Measurements from ENCODE around the gene ITGB3. TPM values are rescaled to one million over a fixed set of nuclear protein-coding genes. Genes with fewer than 3 reads are reported as not detected.

ITGB3 gene
- total and polyA plus RNA-seq, 9 of the 15 experiments (the other 6 are each of a cell fraction or from before 2014, with no cell fraction given): 0.08 to 2.6 (median 0.62) TPM; not detected in 1

- Histone ChIP-seq H3K4me1 (replicated peaks in 1 of 2; ENCODE audit: control insufficient read depth in 2 of 2, insufficient read depth in 2 of 2, low read length in 2 of 2) (peaks cover 3 to 6% of the 10 kb centered on the region in 2 experiments; a peak in 2 of 5 replicates), H3K9ac (ENCODE audit: insufficient read depth in 1 of 2, low read depth in 2 of 2, low read length in 2 of 2) (no peak overlapping the region), H3K79me2 (ENCODE audit: control insufficient read depth, insufficient read depth, low read length) (no peaks in the 10 kb centered on the region), H3K27ac (ENCODE audit: extremely low read depth, low read depth, low read length) (no peak overlapping the region), H3K4me3 (no peak overlapping the region), H3K9me3 (replicated peaks; ENCODE audit: control insufficient read depth, insufficient read depth, low read depth, low read length) (no peaks in the 10 kb centered on the region), H3K4me2 (ENCODE audit: insufficient read depth, low read length) (no peak overlapping the region), H4K20me1 (replicated peaks; ENCODE audit: control insufficient read depth, insufficient read depth, low read length) (no peaks in the 10 kb centered on the region), H3K27me3 (ENCODE audit: control insufficient read depth in 2 of 2, insufficient read depth in 2 of 2, low read length in 2 of 2) (no peaks in the 10 kb centered on the region), H2AFZ (ENCODE audit: low read depth, low read length) (no peak overlapping the region), H3K9me1 (ENCODE audit: control insufficient read depth, insufficient read depth, low read length) (no peaks in the 10 kb centered on the region), H3K36me3 (ENCODE audit: control insufficient read depth, insufficient read depth, low read length) (no peaks in the 10 kb centered on the region)
- BruUV-seq (replicated peaks): no TSS peak
- POLR2A ChIA-PET: interaction anchor here (0.7 kb wide), 1 partner anchor 11 kb away, joined by 3 read pairs; no protein-coding TSS in a partner anchor
- FAIRE-seq: no peak
- ATAC-seq: no peak
- intact Hi-C loops (cut with micrococcal nuclease) (loop anchor here (5.0 kb wide), 2 partner anchors 295 to 375 kb away; no protein-coding TSS in a partner anchor), in situ Hi-C loops (cut with MboI) (no loop called here)
- CTCF ChIA-PET (ENCODE audit: low intra/inter-chr PET ratio): interaction anchor here (4.4 kb wide), 1 partner anchor 87 kb away, joined by 58 read pairs; no protein-coding TSS in a partner anchor
- 24% methylated on average over 2 of the region's 2 CpGs for WGBS (ENCODE audit: insufficient coverage, low coverage, missing lambda C conversion rate)
- DNase-seq (ENCODE audit: extremely low read depth in 1 of 4, low spot score in 3 of 4): no peak
- TF ChIP-seq HSF4 (CRISPR knock-in tag; IDR thresholded peaks at IDR 0.05; ENCODE audit: borderline replicate concordance) (no peak), ZFX (CRISPR knock-in tag; IDR thresholded peaks at IDR 0.05) (no peak), NR3C1 (CRISPR knock-in tag; IDR thresholded peaks at IDR 0.05) (no peak), FOXA3 (CRISPR knock-in tag; conservative IDR thresholded peaks at IDR 0.05 in 1 of 2, IDR thresholded peaks at IDR 0.05 in 1 of 2) (no peak), RFX1 (IDR thresholded peaks at IDR 0.05) (no peak), ATF6 (CRISPR knock-in tag; IDR thresholded peaks at IDR 0.05) (no peak), C11orf30 (IDR thresholded peaks at IDR 0.05; ENCODE audit: low read depth) (no peak), ZNF316 (IDR thresholded peaks at IDR 0.05) (no peak), ZNF134 (CRISPR knock-in tag; conservative IDR thresholded peaks at IDR 0.05) (no peak), SOX6 (IDR thresholded peaks at IDR 0.05) (no peak), THRB (CRISPR knock-in tag; conservative IDR thresholded peaks at IDR 0.05) (no peak), IRF9 (tag; IDR thresholded peaks at IDR 0.05) (no peak), CUX1 (CRISPR knock-in tag; IDR thresholded peaks at IDR 0.05) (no peak), SP1 (CRISPR knock-in tag; IDR thresholded peaks at IDR 0.05) (no peak)
Measured at GRCh38 chr17:47317119-47317518, 63.5 kb downstream of the ITGB3 start.
